NB4 (cell line): Measurements from ENCODE around the gene CPT1B.

Experiments
- MYC ChIP-seq: IDR thresholded peaks from 2 replicates; pipeline ENCODE4 v1.6.1; 2011; ENCODE audit warnings: low read depth, low read length
- POLR2A ChIP-seq: IDR thresholded peaks from 2 replicates; pipeline ENCODE4 v1.6.1; 2011; ENCODE audit warnings: mild to moderate bottlenecking; ENCODE audit not compliant: insufficient read length; ENCODE audit errors: extremely low read depth
- TF ChIP-seq, protein P1 (sequence below): IDR thresholded peaks from one replicate; pipeline ENCODE4 v1.5.1; 2012; ENCODE audit warnings: low read depth, low read length

DNA sequence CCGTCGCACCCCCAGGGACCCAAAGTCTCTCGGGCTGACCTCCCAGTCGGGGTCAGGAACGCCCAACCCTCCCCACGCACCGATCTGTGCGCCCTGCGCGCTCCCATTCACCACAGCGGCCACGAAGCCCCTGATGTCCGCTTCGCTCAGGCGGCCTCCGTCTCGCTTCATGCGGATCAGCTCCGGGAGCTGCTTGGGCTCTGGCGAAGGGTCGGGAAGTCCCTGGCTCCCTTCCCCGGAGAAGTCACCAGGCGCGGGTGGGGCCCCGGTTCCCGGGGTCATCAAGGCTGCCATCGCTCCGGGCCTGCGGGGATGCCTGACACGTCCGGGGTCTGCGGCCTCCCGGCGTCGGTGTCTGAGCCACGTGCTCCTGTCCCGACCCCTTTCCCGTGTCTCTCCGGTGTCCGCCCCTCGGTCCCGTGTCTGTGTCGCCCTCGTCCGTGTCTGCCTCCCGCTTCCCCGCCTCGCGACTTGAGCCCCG lies 48.8 kb downstream of the CPT1B start:
- TF ChIP-seq, protein P1, sequence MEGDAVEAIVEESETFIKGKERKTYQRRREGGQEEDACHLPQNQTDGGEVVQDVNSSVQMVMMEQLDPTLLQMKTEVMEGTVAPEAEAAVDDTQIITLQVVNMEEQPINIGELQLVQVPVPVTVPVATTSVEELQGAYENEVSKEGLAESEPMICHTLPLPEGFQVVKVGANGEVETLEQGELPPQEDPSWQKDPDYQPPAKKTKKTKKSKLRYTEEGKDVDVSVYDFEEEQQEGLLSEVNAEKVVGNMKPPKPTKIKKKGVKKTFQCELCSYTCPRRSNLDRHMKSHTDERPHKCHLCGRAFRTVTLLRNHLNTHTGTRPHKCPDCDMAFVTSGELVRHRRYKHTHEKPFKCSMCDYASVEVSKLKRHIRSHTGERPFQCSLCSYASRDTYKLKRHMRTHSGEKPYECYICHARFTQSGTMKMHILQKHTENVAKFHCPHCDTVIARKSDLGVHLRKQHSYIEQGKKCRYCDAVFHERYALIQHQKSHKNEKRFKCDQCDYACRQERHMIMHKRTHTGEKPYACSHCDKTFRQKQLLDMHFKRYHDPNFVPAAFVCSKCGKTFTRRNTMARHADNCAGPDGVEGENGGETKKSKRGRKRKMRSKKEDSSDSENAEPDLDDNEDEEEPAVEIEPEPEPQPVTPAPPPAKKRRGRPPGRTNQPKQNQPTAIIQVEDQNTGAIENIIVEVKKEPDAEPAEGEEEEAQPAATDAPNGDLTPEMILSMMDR: no peak
- no peak for TF ChIP-seq MYC
- TF ChIP-seq POLR2A: no peak
